ENCODE measurements around the gene ARR3. TPM values are rescaled to one million over a fixed set of nuclear protein-coding genes. Genes with fewer than 3 reads are reported as not detected.

Gene ARR3
- total RNA-seq, 3 donors from 2014 or later (not counting 1 experiment from before 2014, with no cell fraction given), result not detected

GRCh38 chrX:70244881-70245280 is 23.3 kb upstream of the ARR3 start:
- H3K36me3 Mint-ChIP-seq, result no peaks in the 10 kb centered on the region

GRCh38 chrX:70247252-70247651 is 20.9 kb upstream of the ARR3 start:
- no peaks in the 10 kb centered on the region for H3K27me3 ChIP-seq (ENCODE audit: control insufficient read depth, insufficient read depth, low read length)
- H3K4me3 Mint-ChIP-seq, result no peak overlapping the region
- H3K27ac Mint-ChIP-seq, result no peak overlapping the region
- no peaks in the 10 kb centered on the region for H3K4me1 ChIP-seq (ENCODE audit: control insufficient read depth, insufficient read depth, low read length)
- intact Hi-C loops (cut with micrococcal nuclease), result no loop called here
- no peaks in the 10 kb centered on the region for H3K36me3 ChIP-seq (ENCODE audit: control insufficient read depth, insufficient read depth, low read length)
- no peak overlapping the region for H3K4me3 ChIP-seq (ENCODE audit: low read length)
- ATAC-seq (no peak), DNase-seq (no peak)
- H3K36me3 Mint-ChIP-seq, result no peaks in the 10 kb centered on the region
- no CpG with 5 or more reads among the region's 2 CpGs for WGBS (ENCODE audit: insufficient coverage)
- no peaks in the 10 kb centered on the region for H3K4me1 Mint-ChIP-seq
- H3K27ac ChIP-seq (ENCODE audit: low read length), result no peak overlapping the region
- H3K9me3 ChIP-seq (ENCODE audit: control insufficient read depth, insufficient read depth, low read length), result no peaks in the 10 kb centered on the region
- H3K27me3 Mint-ChIP-seq (ENCODE audit: low read depth in 2 of 2), result no peaks in the 10 kb centered on the region
- no peaks in the 10 kb centered on the region for H3K9me3 Mint-ChIP-seq
- TF ChIP-seq CTCF (IDR thresholded peaks at IDR 0.05), result no peak

More at GRCh38 chrX:70244881-70245280, 23.3 kb upstream of the ARR3 start:
- no peaks in the 10 kb centered on the region for H3K27me3 ChIP-seq (ENCODE audit: control insufficient read depth, insufficient read depth, low read length)
- intact Hi-C loops (cut with micrococcal nuclease), result no loop called here
- no peak overlapping the region for H3K4me3 Mint-ChIP-seq
- H3K4me1 Mint-ChIP-seq, result no peaks in the 10 kb centered on the region
- no peaks in the 10 kb centered on the region for H3K9me3 Mint-ChIP-seq
- H3K27ac Mint-ChIP-seq, result no peak overlapping the region
- no peaks in the 10 kb centered on the region for H3K4me1 ChIP-seq (ENCODE audit: control insufficient read depth, insufficient read depth, low read length)
- 75% methylated on average over 1 of the region's 6 CpGs for WGBS (ENCODE audit: insufficient coverage)
- DNase-seq (no peak), ATAC-seq (no peak)
- H3K4me3 ChIP-seq (ENCODE audit: low read length), result no peak overlapping the region
- no peak overlapping the region for H3K27ac ChIP-seq (ENCODE audit: low read length)
- no peak for TF ChIP-seq CTCF (IDR thresholded peaks at IDR 0.05)
- H3K9me3 ChIP-seq (ENCODE audit: control insufficient read depth, insufficient read depth, low read length), result no peaks in the 10 kb centered on the region
- no peaks in the 10 kb centered on the region for H3K36me3 ChIP-seq (ENCODE audit: control insufficient read depth, insufficient read depth, low read length)
- peaks cover 0 to 3% of the 10 kb centered on the region in 2 donors for H3K27me3 Mint-ChIP-seq (ENCODE audit: low read depth in 2 of 2)

GRCh38 chrX:70252491-70252890 is 15.6 kb upstream of the ARR3 start:
- Histone ChIP-seq H3K27me3 (ENCODE audit: control insufficient read depth, insufficient read depth, low read length) (no peaks in the 10 kb centered on the region), H3K27ac (ENCODE audit: low read length) (no peak overlapping the region), H3K4me1 (ENCODE audit: control insufficient read depth, insufficient read depth, low read length) (no peaks in the 10 kb centered on the region), H3K9me3 (ENCODE audit: control insufficient read depth, insufficient read depth, low read length) (no peaks in the 10 kb centered on the region), H3K4me3 (ENCODE audit: low read length) (no peak overlapping the region), H3K36me3 (ENCODE audit: control insufficient read depth, insufficient read depth, low read length) (no peaks in the 10 kb centered on the region)
- DNase-seq, result no peak
- WGBS (ENCODE audit: insufficient coverage), result 89% methylated on average over 2 of the region's 2 CpGs
- Mint-ChIP-seq H3K27me3 (ENCODE audit: low read depth in 2 of 2) (no peaks in the 10 kb centered on the region), H3K36me3 (no peaks in the 10 kb centered on the region), H3K9me3 (no peaks in the 10 kb centered on the region), H3K4me3 (no peak overlapping the region), H3K4me1 (no peaks in the 10 kb centered on the region), H3K27ac (no peak overlapping the region)
- TF ChIP-seq CTCF (IDR thresholded peaks at IDR 0.05), result no peak
- intact Hi-C loops (cut with micrococcal nuclease), result no loop called here
- ATAC-seq, result no peak

- no peak overlapping the region for H3K27ac Mint-ChIP-seq
- H3K9me3 ChIP-seq (ENCODE audit: control insufficient read depth, insufficient read depth, low read length), result no peaks in the 10 kb centered on the region
- H3K9me3 Mint-ChIP-seq, result no peaks in the 10 kb centered on the region
- ATAC-seq, result no peak
- H3K27ac ChIP-seq (ENCODE audit: low read length), result no peak overlapping the region
- no peak for TF ChIP-seq CTCF (IDR thresholded peaks at IDR 0.05)
- no peaks in the 10 kb centered on the region for H3K36me3 Mint-ChIP-seq
- H3K4me3 ChIP-seq (ENCODE audit: low read length), result no peak overlapping the region
- H3K36me3 ChIP-seq (ENCODE audit: control insufficient read depth, insufficient read depth, low read length), result no peaks in the 10 kb centered on the region
- no peak overlapping the region for H3K4me3 Mint-ChIP-seq
- H3K27me3 ChIP-seq (ENCODE audit: control insufficient read depth, insufficient read depth, low read length), result no peaks in the 10 kb centered on the region
- no peaks in the 10 kb centered on the region for H3K27me3 Mint-ChIP-seq (ENCODE audit: low read depth in 2 of 2)
- no CpG with 5 or more reads among the region's 3 CpGs for WGBS (ENCODE audit: insufficient coverage)
- intact Hi-C loops (cut with micrococcal nuclease), result no loop called here
- no peak for DNase-seq
- H3K4me1 ChIP-seq (ENCODE audit: control insufficient read depth, insufficient read depth, low read length), result no peaks in the 10 kb centered on the region
- H3K4me1 Mint-ChIP-seq, result peaks cover 0 to 4% of the 10 kb centered on the region in 2 donors
These were observed 14.6 kb upstream of the ARR3 start for GRCh38 chrX:70253377-70254062.
